ENCODE data around the gene C1QTNF2. TPM values are rescaled to one million over a fixed set of nuclear protein-coding genes. Genes with fewer than 3 reads are reported as not detected.

The C1QTNF2 gene
- total RNA-seq, 2 experiments from 2014 or later: not detected

GRCh38 chr5:160327818-160328217, 42.6 kb downstream of the C1QTNF2 start:
- POLR2A ChIA-PET: no interaction called here
- no peak for ATAC-seq (ENCODE audit: poor library complexity)
- CTCF ChIA-PET: no interaction called here
- H3K27me3 ChIP-seq (ENCODE audit: control insufficient read depth in 1 of 2, insufficient read depth in 2 of 2, low read length in 2 of 2): no peaks in the 10 kb centered on the region
- H3K27ac Mint-ChIP-seq: no peak overlapping the region
- H3K4me1 Mint-ChIP-seq (ENCODE audit: low read depth): no peaks in the 10 kb centered on the region
- no peaks in the 10 kb centered on the region for H3K9me3 Mint-ChIP-seq
- no peak for DNase-seq
- no peak overlapping the region for H3K4me3 Mint-ChIP-seq
- no peak for TF ChIP-seq CTCF (IDR thresholded peaks at IDR 0.05)
- intact Hi-C loops (cut with DNase I, micrococcal nuclease): no loop called here
- no peaks in the 10 kb centered on the region for H3K4me1 ChIP-seq (ENCODE audit: insufficient read depth, low read length)
- no peak overlapping the region for H3K4me3 ChIP-seq (ENCODE audit: low read length)
- no peaks in the 10 kb centered on the region for H3K36me3 Mint-ChIP-seq (ENCODE audit: low read depth)
- H3K36me3 ChIP-seq (ENCODE audit: insufficient read depth, low read length): no peaks in the 10 kb centered on the region
- no peaks in the 10 kb centered on the region for H3K9me3 ChIP-seq (ENCODE audit: control insufficient read depth in 1 of 2, insufficient read depth in 1 of 2, low read length in 2 of 2)
- no peaks in the 10 kb centered on the region for H3K27me3 Mint-ChIP-seq
- no peak overlapping the region for H3K27ac ChIP-seq (ENCODE audit: low read depth in 1 of 2, low read length in 2 of 2)

GRCh38 chr5:160326981-160327380, 43.4 kb downstream of the C1QTNF2 start:
- H3K4me3 ChIP-seq (ENCODE audit: low read length): no peak overlapping the region
- peaks cover 5% of the 10 kb centered on the region for H3K27me3 Mint-ChIP-seq
- CTCF ChIA-PET: no interaction called here
- H3K9me3 ChIP-seq (ENCODE audit: control insufficient read depth in 1 of 2, insufficient read depth in 1 of 2, low read length in 2 of 2): no peaks in the 10 kb centered on the region
- H3K27me3 ChIP-seq (ENCODE audit: control insufficient read depth in 1 of 2, insufficient read depth in 2 of 2, low read length in 2 of 2): peaks cover 0 to 2% of the 10 kb centered on the region in 2 experiments
- no peaks in the 10 kb centered on the region for H3K9me3 Mint-ChIP-seq
- no peak for ATAC-seq (ENCODE audit: poor library complexity)
- no peak for TF ChIP-seq CTCF (IDR thresholded peaks at IDR 0.05)
- no peak overlapping the region for H3K27ac Mint-ChIP-seq
- H3K36me3 Mint-ChIP-seq (ENCODE audit: low read depth): no peaks in the 10 kb centered on the region
- no peaks in the 10 kb centered on the region for H3K36me3 ChIP-seq (ENCODE audit: insufficient read depth, low read length)
- H3K4me3 Mint-ChIP-seq: no peak overlapping the region
- no peaks in the 10 kb centered on the region for H3K4me1 ChIP-seq (ENCODE audit: insufficient read depth, low read length)
- H3K4me1 Mint-ChIP-seq (ENCODE audit: low read depth): no peaks in the 10 kb centered on the region
- no peak for DNase-seq
- no peak overlapping the region for H3K27ac ChIP-seq (ENCODE audit: low read depth in 1 of 2, low read length in 2 of 2)
- intact Hi-C loops (cut with DNase I, micrococcal nuclease): no loop called here
- POLR2A ChIA-PET: no interaction called here

- H3K27ac Mint-ChIP-seq: no peak overlapping the region
- H3K4me1 Mint-ChIP-seq (ENCODE audit: low read depth): no peaks in the 10 kb centered on the region
- ChIA-PET CTCF (interaction anchor here (0.7 kb wide), 1 partner anchor 1696 kb away, joined by 3 read pairs; no protein-coding TSS in a partner anchor), POLR2A (no interaction called here)
- TF ChIP-seq CTCF (IDR thresholded peaks at IDR 0.05): no peak
- ATAC-seq (ENCODE audit: poor library complexity) (no peak), DNase-seq (no peak)
- H3K9me3 Mint-ChIP-seq: no peaks in the 10 kb centered on the region
- H3K9me3 ChIP-seq (ENCODE audit: control insufficient read depth in 1 of 2, insufficient read depth in 1 of 2, low read length in 2 of 2): no peaks in the 10 kb centered on the region
- H3K4me3 ChIP-seq (ENCODE audit: low read length): no peak overlapping the region
- peaks cover 0 to 4% of the 10 kb centered on the region in 2 experiments for H3K27me3 ChIP-seq (ENCODE audit: control insufficient read depth in 1 of 2, insufficient read depth in 2 of 2, low read length in 2 of 2)
- no peaks in the 10 kb centered on the region for H3K36me3 Mint-ChIP-seq (ENCODE audit: low read depth)
- peaks cover 7% of the 10 kb centered on the region for H3K27me3 Mint-ChIP-seq
- no peaks in the 10 kb centered on the region for H3K36me3 ChIP-seq (ENCODE audit: insufficient read depth, low read length)
- intact Hi-C loops (cut with DNase I, micrococcal nuclease): no loop called here
- H3K4me1 ChIP-seq (ENCODE audit: insufficient read depth, low read length): no peaks in the 10 kb centered on the region
- H3K4me3 Mint-ChIP-seq: no peak overlapping the region
- no peak overlapping the region for H3K27ac ChIP-seq (ENCODE audit: low read depth in 1 of 2, low read length in 2 of 2)
Measured at GRCh38 chr5:160325716-160326115, 44.7 kb downstream of the C1QTNF2 start.

Measured in CD4-positive, alpha-beta T cell (primary cell).